Brain microvascular endothelial cell (primary cell): ENCODE results near the gene MDN1.

Experiments
- DNase-seq: peaks from one replicate; pipeline ENCODE4 v3.0.0-alpha.2; 2020
- H3K27ac ChIP-seq: fragments of 250-450 bp; sonication (Bioruptor Pico); 2 replicates; pipeline ENCODE4 v1.5.1; 2020; ENCODE audit warnings: mild to moderate bottlenecking, moderate library complexity
- H3K27me3 ChIP-seq: fragments of 250-450 bp; sonication (Bioruptor Pico); replicated peaks from 2 replicates; pipeline ENCODE4 v1.5.1; 2020; ENCODE audit warnings: mild to moderate bottlenecking
- H3K36me3 ChIP-seq: fragments of 250-450 bp; sonication (Bioruptor Pico); replicated peaks from 2 replicates; pipeline ENCODE4 v1.5.1; 2020; ENCODE audit warnings: mild to moderate bottlenecking
- H3K4me3 ChIP-seq: 2 replicates; pipeline ENCODE4 v1.5.1; 2011; ENCODE audit warnings: low read depth, mild to moderate bottlenecking, control low read depth, low read length, moderate library complexity
- CTCF ChIP-seq: IDR thresholded peaks from 2 replicates; pipeline ENCODE4 v1.5.1; 2011; ENCODE audit warnings: low read depth, mild to moderate bottlenecking, moderate library complexity, low read length, control low read depth, inconsistent platforms; ENCODE audit errors: missing control alignments
- in situ Hi-C: cut with HindIII; loops from 2 replicates; pipeline ENCODE4 v1.10.0; 2017; ENCODE audit warnings: low sequenced_read_pairs, low pct_ligation_motif_present

MDN1 gene

GRCh38 chr6:89611666-89612065 lies 207.9 kb downstream of the MDN1 start:
- H3K4me3 ChIP-seq, result no peak overlapping the region
- peak; percentile 6 for DNase-seq
- no peaks in the 10 kb centered on the region for H3K36me3 ChIP-seq
- no peaks in the 10 kb centered on the region for H3K27me3 ChIP-seq
- no peak for TF ChIP-seq CTCF
- in situ Hi-C loops, result no loop called here
- H3K27ac ChIP-seq, result no peak overlapping the region

- in situ Hi-C loops, result no loop called here
- Histone ChIP-seq H3K36me3 (no peaks in the 10 kb centered on the region), H3K27me3 (no peaks in the 10 kb centered on the region), H3K27ac (no peak overlapping the region), H3K4me3 (no peak overlapping the region)
- peak; percentile 36 for DNase-seq
- peak; percentile 87 for TF ChIP-seq CTCF
Observed at GRCh38 chr6:89610149-89610642, 209.4 kb downstream of the MDN1 start.

GRCh38 chr6:89605861-89606260 lies 213.7 kb downstream of the MDN1 start:
- in situ Hi-C loops, result no loop called here
- TF ChIP-seq CTCF, result no peak
- Histone ChIP-seq H3K27me3 (no peaks in the 10 kb centered on the region), H3K36me3 (no peaks in the 10 kb centered on the region), H3K27ac (no peak overlapping the region), H3K4me3 (no peak overlapping the region)
- DNase-seq, result no peak

GRCh38 chr6:89604653-89605052 lies 214.9 kb downstream of the MDN1 start:
- Histone ChIP-seq H3K27me3 (no peaks in the 10 kb centered on the region), H3K4me3 (no peak overlapping the region), H3K36me3 (no peaks in the 10 kb centered on the region), H3K27ac (no peak overlapping the region)
- TF ChIP-seq CTCF, result no peak
- DNase-seq, result no peak
- in situ Hi-C loops, result no loop called here

GRCh38 chr6:89602166-89602565 lies 217.4 kb downstream of the MDN1 start:
- TF ChIP-seq CTCF, result no peak
- no peaks in the 10 kb centered on the region for H3K27me3 ChIP-seq
- H3K4me3 ChIP-seq, result no peak overlapping the region
- H3K27ac ChIP-seq, result no peak overlapping the region
- no peak for DNase-seq
- in situ Hi-C loops, result no loop called here
- no peaks in the 10 kb centered on the region for H3K36me3 ChIP-seq

GRCh38 chr6:89599727-89600126 lies 219.9 kb downstream of the MDN1 start:
- DNase-seq, result no peak
- TF ChIP-seq CTCF, result no peak
- no peak overlapping the region for H3K4me3 ChIP-seq
- no peaks in the 10 kb centered on the region for H3K27me3 ChIP-seq
- no peak overlapping the region for H3K27ac ChIP-seq
- no peaks in the 10 kb centered on the region for H3K36me3 ChIP-seq
- in situ Hi-C loops, result no loop called here
